ENCODE results near the gene NHLRC4.
A peak's percentile ranks its signal among the peaks of the same experiment; 100 is the strongest.

NHLRC4 gene

GRCh38 chr16:566475-567372 lies at the start of gene NHLRC4:
Gene NHLRC4, plus strand, starts transcription at chr16:567005. Its CDS starts 1,043 bp downstream, at chr16:568048.
- no peak for DNase-seq

- no peak for DNase-seq
Measured at GRCh38 chr16:518858-519257, 47.9 kb upstream of the NHLRC4 start.

- DNase-seq: no peak
Measured at GRCh38 chr16:519425-519824, 47.4 kb upstream of the NHLRC4 start.

- DNase-seq: no peak
Measured at GRCh38 chr16:519841-520687, 46.7 kb upstream of the NHLRC4 start.

- no peak for DNase-seq
Measured at GRCh38 chr16:520847-521246, 46.0 kb upstream of the NHLRC4 start.

- DNase-seq: no peak
Measured at GRCh38 chr16:521381-522210, 45.2 kb upstream of the NHLRC4 start.

- DNase-seq: no peak
Measured at GRCh38 chr16:522320-523096, 44.3 kb upstream of the NHLRC4 start.

- no peak for DNase-seq
Measured at GRCh38 chr16:523097-523741, 43.6 kb upstream of the NHLRC4 start.

- DNase-seq: no peak
Measured at GRCh38 chr16:524274-525040, 42.3 kb upstream of the NHLRC4 start.

GRCh38 chr16:525123-525519 lies 41.7 kb upstream of the NHLRC4 start:
- no peak for DNase-seq

GRCh38 chr16:525520-526180 lies 41.2 kb upstream of the NHLRC4 start:
- DNase-seq: peak; percentile 54

- peak; percentile 40 for DNase-seq
Measured at GRCh38 chr16:526181-527014, 40.4 kb upstream of the NHLRC4 start.

- peak; percentile 87 for DNase-seq
Measured at GRCh38 chr16:527015-527903, 39.5 kb upstream of the NHLRC4 start, which contains the start of gene CAPN15. Gene CAPN15, plus strand, starts transcription at chr16:527712. Its CDS starts 19,127 bp downstream, at chr16:546839.

- DNase-seq: peak; percentile 33
Measured at GRCh38 chr16:528111-529011, 38.4 kb upstream of the NHLRC4 start.

- no peak for DNase-seq
Measured at GRCh38 chr16:529012-529575, 37.7 kb upstream of the NHLRC4 start.

GRCh38 chr16:530111-530817 lies 36.5 kb upstream of the NHLRC4 start:
- DNase-seq: no peak
